ENCODE measurements around the gene GCLC. TPM values are rescaled to one million over a fixed set of nuclear protein-coding genes. Genes with fewer than 3 reads are reported as not detected.

The GCLC gene
- total and polyA plus RNA-seq, 10 donors: 9.2 to 132 (median 60.4) TPM

DNA sequence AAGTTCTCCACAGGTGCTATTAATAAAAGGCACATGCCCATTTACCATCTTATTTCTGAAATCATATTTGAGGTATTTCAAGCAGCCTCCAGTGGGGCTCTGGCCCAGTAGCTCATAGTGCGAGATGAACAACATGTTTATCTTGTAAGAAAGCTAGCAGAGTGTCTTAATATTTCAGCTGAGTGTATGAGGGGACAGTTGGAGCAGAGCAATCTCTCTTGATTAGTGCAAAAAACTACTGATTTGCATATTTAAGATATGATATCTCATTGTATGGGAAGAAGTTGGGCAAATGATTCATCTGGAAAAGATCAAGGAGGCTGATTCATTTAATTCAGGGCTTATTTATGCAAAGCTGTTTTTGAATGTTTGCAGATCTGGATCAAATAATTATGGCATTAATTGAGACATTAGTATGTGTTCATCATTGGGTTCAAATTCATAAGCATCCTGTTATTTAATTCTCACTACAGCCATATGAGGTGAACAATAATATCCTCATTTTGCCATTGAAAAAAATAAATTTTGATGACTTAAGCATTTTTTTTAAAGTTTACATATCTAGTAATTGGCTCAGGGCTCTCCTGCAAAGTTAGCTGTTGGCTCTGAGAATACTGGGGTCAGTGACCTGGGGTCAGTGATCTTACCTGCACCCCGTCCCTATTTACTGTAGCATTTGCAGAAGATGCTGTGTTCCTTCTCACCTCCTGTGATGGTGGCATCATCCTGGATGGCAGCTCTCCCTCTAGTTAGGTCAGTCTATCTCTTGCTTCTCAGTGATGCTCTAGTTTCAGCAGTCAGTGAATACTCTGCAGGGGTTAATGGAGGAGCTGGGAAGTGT lies 24.1 kb upstream of the GCLC start:
- DNase-seq: no peak
- intact Hi-C loops (cut with DNase I; ENCODE audit: low total_unique reads): no loop called here
- Histone ChIP-seq H3K27me3 (replicated peaks in 1 of 7) (no peaks in the 10 kb centered on the region), H3K4me3 (no peak overlapping the region), H3K36me3 (no peaks in the 10 kb centered on the region), H3K4me1 (no peaks in the 10 kb centered on the region), H3K9me3 (no peaks in the 10 kb centered on the region), H3K27ac (no peak overlapping the region)
- WGBS, 5 donors: 80 to 94% (median 87%) methylated on average over 2 of the region's 2 CpGs
- no peak for TF ChIP-seq POLR2AphosphoS5 (IDR thresholded peaks at IDR 0.05)
- TF ChIP-seq, protein P1, sequence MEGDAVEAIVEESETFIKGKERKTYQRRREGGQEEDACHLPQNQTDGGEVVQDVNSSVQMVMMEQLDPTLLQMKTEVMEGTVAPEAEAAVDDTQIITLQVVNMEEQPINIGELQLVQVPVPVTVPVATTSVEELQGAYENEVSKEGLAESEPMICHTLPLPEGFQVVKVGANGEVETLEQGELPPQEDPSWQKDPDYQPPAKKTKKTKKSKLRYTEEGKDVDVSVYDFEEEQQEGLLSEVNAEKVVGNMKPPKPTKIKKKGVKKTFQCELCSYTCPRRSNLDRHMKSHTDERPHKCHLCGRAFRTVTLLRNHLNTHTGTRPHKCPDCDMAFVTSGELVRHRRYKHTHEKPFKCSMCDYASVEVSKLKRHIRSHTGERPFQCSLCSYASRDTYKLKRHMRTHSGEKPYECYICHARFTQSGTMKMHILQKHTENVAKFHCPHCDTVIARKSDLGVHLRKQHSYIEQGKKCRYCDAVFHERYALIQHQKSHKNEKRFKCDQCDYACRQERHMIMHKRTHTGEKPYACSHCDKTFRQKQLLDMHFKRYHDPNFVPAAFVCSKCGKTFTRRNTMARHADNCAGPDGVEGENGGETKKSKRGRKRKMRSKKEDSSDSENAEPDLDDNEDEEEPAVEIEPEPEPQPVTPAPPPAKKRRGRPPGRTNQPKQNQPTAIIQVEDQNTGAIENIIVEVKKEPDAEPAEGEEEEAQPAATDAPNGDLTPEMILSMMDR (IDR thresholded peaks at IDR 0.05 in 8 of 11, conservative IDR thresholded peaks at IDR 0.05 in 3 of 11): no peak
- TF ChIP-seq POLR2A (IDR thresholded peaks at IDR 0.05): no peak

DNA sequence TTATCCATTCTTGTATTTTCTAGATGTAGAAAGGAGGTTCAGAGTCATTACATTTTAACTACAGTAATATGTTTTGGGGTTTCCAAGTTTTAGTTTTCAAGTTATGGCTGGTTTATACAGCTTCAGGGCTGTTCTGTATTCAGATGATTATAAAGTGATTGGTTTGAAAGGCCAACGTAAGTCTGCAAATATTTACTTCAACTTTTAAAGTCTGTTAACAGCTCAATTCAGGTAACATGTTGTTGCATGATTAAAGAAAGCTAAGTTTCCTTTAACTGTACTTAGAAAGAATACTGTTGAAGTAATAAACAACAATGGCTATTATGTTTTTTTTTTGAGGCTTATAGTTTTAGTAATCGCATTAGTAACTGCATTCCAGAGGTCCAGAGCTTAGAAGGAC lies 22.8 kb upstream of the GCLC start:
- H3K36me3 ChIP-seq: no peaks in the 10 kb centered on the region
- no peaks in the 10 kb centered on the region for H3K9me3 ChIP-seq
- no peaks in the 10 kb centered on the region for H3K4me1 ChIP-seq
- H3K27ac ChIP-seq: no peak overlapping the region
- no peak for TF ChIP-seq POLR2AphosphoS5 (IDR thresholded peaks at IDR 0.05)
- TF ChIP-seq, protein P1 (IDR thresholded peaks at IDR 0.05 in 8 of 11, conservative IDR thresholded peaks at IDR 0.05 in 3 of 11): no peak
- TF ChIP-seq POLR2A (IDR thresholded peaks at IDR 0.05): no peak
- H3K4me3 ChIP-seq: no peak overlapping the region
- no peaks in the 10 kb centered on the region for H3K27me3 ChIP-seq (replicated peaks in 1 of 7)
- 75 to 91% (median 89%) methylated on average over 2 of the region's 2 CpGs for WGBS, 5 donors
- no peak for DNase-seq
- intact Hi-C loops (cut with DNase I; ENCODE audit: low total_unique reads): no loop called here

DNA sequence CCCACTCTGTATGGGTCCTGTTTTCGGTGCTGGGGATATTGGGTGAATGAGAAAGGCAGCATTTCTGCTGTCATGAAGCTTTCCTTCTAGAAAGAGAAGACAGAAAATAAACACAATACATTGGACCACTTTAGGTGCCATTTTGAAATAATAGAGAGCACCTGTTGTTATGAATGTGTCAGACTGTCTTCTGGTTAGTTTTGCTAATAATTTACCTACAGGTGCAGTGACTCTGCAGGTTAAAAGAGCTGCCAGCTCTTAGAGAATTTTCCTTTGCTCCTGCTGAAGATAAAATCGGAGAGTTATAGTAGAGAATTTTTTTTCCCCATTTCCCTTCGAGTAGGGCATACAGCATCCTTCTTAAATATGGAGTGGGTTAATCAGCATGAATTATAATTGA lies 21.9 kb upstream of the GCLC start:
- WGBS, 5 donors: 82 to 90% (median 84%) methylated on average over 3 of the region's 3 CpGs

DNA sequence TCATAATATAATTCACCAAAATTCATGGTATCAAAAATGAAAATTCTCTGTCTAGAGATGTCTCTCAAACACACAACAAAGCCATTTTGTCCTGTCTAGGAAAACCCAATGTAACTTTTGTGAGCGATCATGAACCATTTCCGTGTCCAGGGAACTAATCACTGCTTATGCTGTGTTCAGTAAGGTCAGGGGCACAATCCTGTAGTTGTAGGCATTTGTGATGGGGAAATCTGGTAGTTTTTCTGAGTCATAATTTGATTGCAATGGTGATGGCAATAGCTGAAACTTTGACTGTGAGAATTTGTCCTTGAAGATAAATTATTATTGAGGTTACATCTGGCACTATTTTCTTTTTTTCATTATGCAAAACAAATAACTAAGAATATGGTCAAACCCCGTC lies 21.0 kb upstream of the GCLC start:
- TF ChIP-seq POLR2AphosphoS5 (IDR thresholded peaks at IDR 0.05) (no peak), POLR2A (IDR thresholded peaks at IDR 0.05) (no peak)
- TF ChIP-seq, protein P1 (IDR thresholded peaks at IDR 0.05 in 8 of 11, conservative IDR thresholded peaks at IDR 0.05 in 3 of 11): no peak
- Histone ChIP-seq H3K27ac (no peak overlapping the region), H3K36me3 (no peaks in the 10 kb centered on the region), H3K9me3 (peaks cover 0 to 7% (median 0%) of the 10 kb centered on the region in 8 donors), H3K27me3 (replicated peaks in 1 of 7) (no peaks in the 10 kb centered on the region), H3K4me3 (no peak overlapping the region), H3K4me1 (no peaks in the 10 kb centered on the region)
- no peak for DNase-seq
- intact Hi-C loops (cut with DNase I; ENCODE audit: low total_unique reads): no loop called here
- WGBS, 5 donors: 79 to 93% (median 85%) methylated on average over 3 of the region's 3 CpGs

More for the DNA sequence above, 21.9 kb upstream of the GCLC start:
- no peaks in the 10 kb centered on the region for H3K36me3 ChIP-seq
- no peaks in the 10 kb centered on the region for H3K4me1 ChIP-seq
- H3K27me3 ChIP-seq (replicated peaks in 1 of 7): no peaks in the 10 kb centered on the region
- intact Hi-C loops (cut with DNase I; ENCODE audit: low total_unique reads): no loop called here
- DNase-seq: no peak
- H3K9me3 ChIP-seq: peaks cover 0 to 4% (median 0%) of the 10 kb centered on the region in 8 donors
- no peak overlapping the region for H3K4me3 ChIP-seq
- TF ChIP-seq POLR2AphosphoS5 (IDR thresholded peaks at IDR 0.05): no peak
- TF ChIP-seq, protein P1 (IDR thresholded peaks at IDR 0.05 in 8 of 11, conservative IDR thresholded peaks at IDR 0.05 in 3 of 11): no peak
- no peak for TF ChIP-seq POLR2A (IDR thresholded peaks at IDR 0.05)
- no peak overlapping the region for H3K27ac ChIP-seq

All from spleen (tissue), 11 donors.